Left ventricle myocardium inferior (tissue), 1 donor: ENCODE results near the gene COL19A1. TPM values are rescaled to one million over a fixed set of nuclear protein-coding genes. Genes with fewer than 3 reads are reported as not detected.

ENCODE experiments used
- DNase-seq: peaks from one replicate; pipeline ENCODE4 v3.0.0-alpha.2; 2020
- H3K27ac ChIP-seq: fragments of 200-600 bp; replicated peaks from 2 replicates; pipeline ENCODE4 v1.8.0; 2021
- H3K27me3 ChIP-seq: fragments of 200-600 bp; 2 replicates; pipeline ENCODE4 v1.8.0; 2021; ENCODE audit warnings: low read depth
- H3K36me3 ChIP-seq: fragments of 200-600 bp; 2 replicates; pipeline ENCODE4 v1.8.0; 2021
- H3K4me1 ChIP-seq: fragments of 200-600 bp; 2 replicates; pipeline ENCODE4 v1.8.0; 2021
- H3K4me3 ChIP-seq: fragments of 200-600 bp; 2 replicates; pipeline ENCODE4 v1.8.0; 2021; ENCODE audit warnings: mild to moderate bottlenecking, moderate library complexity
- H3K9me3 ChIP-seq: fragments of 200-600 bp; replicated peaks from 2 replicates; pipeline ENCODE4 v1.8.0; 2021
- CTCF ChIP-seq: fragments of 200-600 bp; IDR thresholded peaks from 2 replicates; pipeline ENCODE4 v1.8.0; 2021; ENCODE audit warnings: antibody characterized with exemption, mild to moderate bottlenecking, borderline replicate concordance
- intact Hi-C: fragments of 100-400 bp; cut with micrococcal nuclease; formaldehyde crosslinking; loops from one replicate; pipeline ENCODE4 v1.11.0; 2022
- total RNA-seq: library from RNA; stranded (reverse); fragmentation: NEBNext Ultra II Directional; extraction: Animal tissue kit (Norgen Biotek cat#: 25700); gene quantifications from one replicate; pipeline ENCODE4 v1.2.1, GENCODE V29; 2021
- donor health status: DM: no; HTN: yes; CAD: no; lungs with severe emphysema.

The COL19A1 gene
- total RNA-seq, 1 donor from 2014 or later = 1.9 TPM

DNA sequence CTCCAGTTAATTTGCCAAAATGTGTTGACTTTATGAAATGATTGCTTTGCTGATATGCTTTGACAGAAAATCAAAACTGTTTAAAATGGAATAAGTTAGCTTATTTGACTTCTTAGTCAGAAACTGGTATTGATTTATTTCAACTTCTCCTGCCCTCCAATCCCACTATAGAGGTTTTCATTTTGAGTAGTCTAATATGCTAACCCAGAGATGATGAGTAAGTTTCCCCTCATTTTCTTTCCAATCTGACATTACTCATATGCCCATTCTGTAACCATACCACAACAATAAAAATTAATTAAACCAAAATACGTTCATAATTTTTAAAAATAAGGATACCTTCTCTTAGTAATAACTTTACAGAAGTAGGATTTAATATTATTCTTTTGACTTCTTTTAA, 78.8 kb downstream of the COL19A1 start:
- Histone ChIP-seq H3K27me3 (no peaks in the 10 kb centered on the region), H3K36me3 (no peaks in the 10 kb centered on the region), H3K9me3 (no peaks in the 10 kb centered on the region), H3K27ac (no peak overlapping the region), H3K4me1 (peaks cover 6% of the 10 kb centered on the region), H3K4me3 (no peak overlapping the region)
- no peak for DNase-seq
- intact Hi-C loops = no loop called here
- no peak for TF ChIP-seq CTCF

GRCh38 chr6:69948479-69949114, 82.2 kb downstream of the COL19A1 start:
- DNase-seq = no peak
- H3K4me3 ChIP-seq = no peak overlapping the region
- H3K27me3 ChIP-seq = no peaks in the 10 kb centered on the region
- TF ChIP-seq CTCF = no peak
- no peak overlapping the region for H3K27ac ChIP-seq
- no peaks in the 10 kb centered on the region for H3K36me3 ChIP-seq
- no peaks in the 10 kb centered on the region for H3K9me3 ChIP-seq
- peaks cover 19% of the 10 kb centered on the region for H3K4me1 ChIP-seq
- intact Hi-C loops = no loop called here

- no peak overlapping the region for H3K4me3 ChIP-seq
- H3K4me1 ChIP-seq = peaks cover 27% of the 10 kb centered on the region
- DNase-seq = no peak
- H3K36me3 ChIP-seq = no peaks in the 10 kb centered on the region
- H3K27ac ChIP-seq = no peak overlapping the region
- no peaks in the 10 kb centered on the region for H3K27me3 ChIP-seq
- no peaks in the 10 kb centered on the region for H3K9me3 ChIP-seq
- TF ChIP-seq CTCF = no peak
- intact Hi-C loops = no loop called here
Measured at GRCh38 chr6:69953491-69953890, 87.1 kb downstream of the COL19A1 start.

DNA sequence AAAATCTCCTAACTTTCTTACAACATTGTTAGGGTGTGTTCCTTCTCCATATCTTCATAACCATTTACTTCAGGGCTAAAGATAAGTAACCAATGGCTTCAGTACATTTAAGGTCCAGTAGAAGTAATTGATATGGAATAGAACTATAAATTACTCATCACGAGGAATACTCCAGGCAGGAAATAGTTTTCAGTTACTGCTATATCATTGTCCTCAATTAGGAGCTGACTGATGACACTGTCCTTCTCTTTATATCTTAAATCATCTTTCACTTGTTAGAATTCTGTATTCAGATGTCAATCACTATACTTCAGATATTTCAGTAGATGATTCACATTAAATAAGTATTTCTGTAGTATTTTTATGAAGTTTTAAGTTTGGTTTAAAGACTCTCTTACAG, 88.4 kb downstream of the COL19A1 start:
- no peak for DNase-seq
- no peak for TF ChIP-seq CTCF
- no peak overlapping the region for H3K27ac ChIP-seq
- no peaks in the 10 kb centered on the region for H3K27me3 ChIP-seq
- H3K4me1 ChIP-seq = peaks cover 21% of the 10 kb centered on the region
- H3K36me3 ChIP-seq = no peaks in the 10 kb centered on the region
- H3K9me3 ChIP-seq = no peaks in the 10 kb centered on the region
- H3K4me3 ChIP-seq = no peak overlapping the region
- intact Hi-C loops = no loop called here

GRCh38 chr6:69957985-69958559, 91.7 kb downstream of the COL19A1 start:
- H3K27ac ChIP-seq = no peak overlapping the region
- H3K36me3 ChIP-seq = no peaks in the 10 kb centered on the region
- intact Hi-C loops = no loop called here
- no peak overlapping the region for H3K4me3 ChIP-seq
- H3K9me3 ChIP-seq = no peaks in the 10 kb centered on the region
- H3K27me3 ChIP-seq = no peaks in the 10 kb centered on the region
- DNase-seq = no peak
- TF ChIP-seq CTCF = no peak
- H3K4me1 ChIP-seq = peaks cover 9% of the 10 kb centered on the region
